Mucosa of descending colon (tissue), 3 donors: ENCODE measurements around the gene CADPS. TPM values are rescaled to one million over a fixed set of nuclear protein-coding genes. Genes with fewer than 3 reads are reported as not detected.

ENCODE experiments used
- ATAC-seq: fragments of 200-7000 bp; cut with Tn5 transposase; one replicate; pipeline ENCODE4 v1.9.1; 2020; ENCODE audit warnings: mild to moderate bottlenecking, moderate library complexity
- DNase-seq, 3 donors: peaks; one replicate each; pipeline ENCODE4 v3.0.0-alpha.2; 2020
- H3K36me3 ChIP-seq: fragments of 200-600 bp; one replicate; pipeline ENCODE4 v1.8.0; 2021; ENCODE audit warnings: low read depth, mild to moderate bottlenecking
- H3K4me1 ChIP-seq: fragments of 200-600 bp; one replicate; pipeline ENCODE4 v1.8.0; 2021; ENCODE audit warnings: low read depth, mild to moderate bottlenecking
- H3K4me3 ChIP-seq: fragments of 200-600 bp; one replicate; pipeline ENCODE4 v1.8.0; 2021; ENCODE audit warnings: mild to moderate bottlenecking
- H3K9me3 ChIP-seq: fragments of 200-600 bp; one replicate; pipeline ENCODE4 v1.8.0; 2021; ENCODE audit warnings: mild to moderate bottlenecking
- intact Hi-C, 2 donors: fragments of 100-400 bp; cut with DNase I in 1 of 2; cut with micrococcal nuclease in 1 of 2; formaldehyde crosslinking; loops; one replicate each; pipeline versions ENCODE4 v1.11.0 to v1.11.1; 2022; cut with DNase I, micrococcal nuclease
- total RNA-seq, 3 donors: library from RNA; stranded (reverse); fragmentation: NEBNext Ultra II Directional in 2 of 3; extraction: Animal tissue kit (Norgen Biotek cat#: 25700) in 2 of 3; gene quantifications; one replicate each; pipeline versions ENCODE4 v1.2.1 to v1.2.4, GENCODE V29; 2021 to 2023
- TF ChIP-seq, protein P1 (sequence below): fragments of 200-600 bp; IDR thresholded peaks from one replicate; pipeline ENCODE4 v1.8.0; 2022; ENCODE audit warnings: antibody characterized with exemption, mild to moderate bottlenecking
- donor health status: DM: no; HTN: no; CAD: no; lungs with moderate emphysema.
- donor health status: DM: no; HTN: no; CAD: no.
- donor health status: DM: no; HTN: yes; CAD: no.

The CADPS gene
- total RNA-seq, 3 donors from 2014 or later, result 3.7 to 6.2 (median 6.1) TPM

DNA sequence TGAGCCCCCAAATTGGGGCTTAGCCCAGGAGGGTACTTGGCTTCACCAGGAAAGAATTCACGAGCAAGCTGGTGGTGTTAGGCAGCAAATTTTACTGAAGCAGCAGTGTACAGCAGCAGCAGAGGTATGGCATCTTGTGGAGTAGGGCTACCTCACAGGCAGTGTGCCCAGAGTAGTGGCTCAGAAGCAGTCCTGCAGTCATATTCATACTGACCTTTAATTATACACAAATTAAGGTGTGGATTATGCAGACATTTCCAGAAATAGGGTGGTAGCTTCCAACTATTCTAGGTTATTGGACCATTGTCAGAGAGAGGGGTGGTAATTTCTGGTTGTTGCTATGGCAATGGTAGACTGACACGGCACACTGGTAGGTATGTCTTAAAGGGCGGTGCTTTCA, 20.7 kb upstream of the CADPS start:
- Histone ChIP-seq H3K36me3 (no peaks in the 10 kb centered on the region), H3K4me1 (no peaks in the 10 kb centered on the region), H3K4me3 (no peak overlapping the region), H3K9me3 (no peaks in the 10 kb centered on the region)
- intact Hi-C loops, result no loop called here
- DNase-seq, result no peak
- no peak for ATAC-seq
- TF ChIP-seq, protein P1, sequence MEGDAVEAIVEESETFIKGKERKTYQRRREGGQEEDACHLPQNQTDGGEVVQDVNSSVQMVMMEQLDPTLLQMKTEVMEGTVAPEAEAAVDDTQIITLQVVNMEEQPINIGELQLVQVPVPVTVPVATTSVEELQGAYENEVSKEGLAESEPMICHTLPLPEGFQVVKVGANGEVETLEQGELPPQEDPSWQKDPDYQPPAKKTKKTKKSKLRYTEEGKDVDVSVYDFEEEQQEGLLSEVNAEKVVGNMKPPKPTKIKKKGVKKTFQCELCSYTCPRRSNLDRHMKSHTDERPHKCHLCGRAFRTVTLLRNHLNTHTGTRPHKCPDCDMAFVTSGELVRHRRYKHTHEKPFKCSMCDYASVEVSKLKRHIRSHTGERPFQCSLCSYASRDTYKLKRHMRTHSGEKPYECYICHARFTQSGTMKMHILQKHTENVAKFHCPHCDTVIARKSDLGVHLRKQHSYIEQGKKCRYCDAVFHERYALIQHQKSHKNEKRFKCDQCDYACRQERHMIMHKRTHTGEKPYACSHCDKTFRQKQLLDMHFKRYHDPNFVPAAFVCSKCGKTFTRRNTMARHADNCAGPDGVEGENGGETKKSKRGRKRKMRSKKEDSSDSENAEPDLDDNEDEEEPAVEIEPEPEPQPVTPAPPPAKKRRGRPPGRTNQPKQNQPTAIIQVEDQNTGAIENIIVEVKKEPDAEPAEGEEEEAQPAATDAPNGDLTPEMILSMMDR, result no peak

GRCh38 chr3:62892951-62893350, 17.7 kb upstream of the CADPS start:
- no peak for DNase-seq
- H3K36me3 ChIP-seq, result no peaks in the 10 kb centered on the region
- ATAC-seq, result no peak
- intact Hi-C loops, result no loop called here
- TF ChIP-seq, protein P1, result no peak
- H3K9me3 ChIP-seq, result no peaks in the 10 kb centered on the region
- no peak overlapping the region for H3K4me3 ChIP-seq
- H3K4me1 ChIP-seq, result no peaks in the 10 kb centered on the region

DNA sequence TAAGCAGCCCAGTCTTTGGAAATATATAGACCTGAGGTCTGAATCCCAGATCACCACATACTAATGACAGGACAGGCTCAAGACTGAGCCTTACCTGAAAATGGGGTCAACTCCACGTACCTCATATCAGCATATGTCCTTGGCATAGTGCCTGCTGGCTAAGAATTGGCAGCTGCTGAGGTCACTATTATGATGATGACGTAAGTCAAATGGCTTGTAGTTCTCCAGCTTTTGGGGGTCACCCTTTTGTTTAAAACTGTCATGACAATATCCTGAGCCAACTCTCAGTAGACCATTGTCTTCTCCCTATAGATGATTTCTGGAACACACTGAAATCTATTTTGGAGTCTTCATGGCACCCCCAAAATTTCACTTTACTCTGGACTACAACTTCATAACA, 16.8 kb upstream of the CADPS start:
- H3K4me1 ChIP-seq, result no peaks in the 10 kb centered on the region
- H3K4me3 ChIP-seq, result no peak overlapping the region
- TF ChIP-seq, protein P1, result no peak
- intact Hi-C loops, result no loop called here
- no peaks in the 10 kb centered on the region for H3K9me3 ChIP-seq
- ATAC-seq (no peak), DNase-seq (no peak)
- H3K36me3 ChIP-seq, result no peaks in the 10 kb centered on the region

GRCh38 chr3:62888778-62889177, 13.6 kb upstream of the CADPS start:
- Histone ChIP-seq H3K9me3 (no peaks in the 10 kb centered on the region), H3K4me3 (no peak overlapping the region), H3K4me1 (no peaks in the 10 kb centered on the region), H3K36me3 (no peaks in the 10 kb centered on the region)
- intact Hi-C loops, result no loop called here
- TF ChIP-seq, protein P1, result no peak
- no peak for DNase-seq
- ATAC-seq, result no peak

DNA sequence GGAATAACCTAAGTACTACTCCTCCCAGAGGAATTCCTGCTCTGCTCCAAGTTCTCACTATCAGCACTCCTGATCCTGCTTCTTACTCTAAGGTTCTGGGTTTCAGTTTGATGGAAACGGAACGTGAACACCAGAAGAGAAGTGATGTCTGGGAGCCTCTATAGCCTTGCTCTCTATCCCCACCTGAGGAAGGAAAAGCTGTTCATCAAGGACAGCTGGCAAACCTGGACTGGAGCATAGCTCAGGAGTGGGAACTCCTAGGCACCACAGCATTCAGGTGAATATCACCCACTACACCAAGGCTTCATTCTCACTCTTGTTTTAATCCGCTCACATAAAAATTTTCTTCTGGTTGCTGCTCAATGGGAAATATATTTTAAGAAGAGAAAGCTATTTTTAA, 13.0 kb upstream of the CADPS start:
- no peaks in the 10 kb centered on the region for H3K4me1 ChIP-seq
- TF ChIP-seq, protein P1, result no peak
- H3K36me3 ChIP-seq, result no peaks in the 10 kb centered on the region
- ATAC-seq, result no peak
- intact Hi-C loops, result no loop called here
- no peak for DNase-seq
- no peaks in the 10 kb centered on the region for H3K9me3 ChIP-seq
- no peak overlapping the region for H3K4me3 ChIP-seq

DNA sequence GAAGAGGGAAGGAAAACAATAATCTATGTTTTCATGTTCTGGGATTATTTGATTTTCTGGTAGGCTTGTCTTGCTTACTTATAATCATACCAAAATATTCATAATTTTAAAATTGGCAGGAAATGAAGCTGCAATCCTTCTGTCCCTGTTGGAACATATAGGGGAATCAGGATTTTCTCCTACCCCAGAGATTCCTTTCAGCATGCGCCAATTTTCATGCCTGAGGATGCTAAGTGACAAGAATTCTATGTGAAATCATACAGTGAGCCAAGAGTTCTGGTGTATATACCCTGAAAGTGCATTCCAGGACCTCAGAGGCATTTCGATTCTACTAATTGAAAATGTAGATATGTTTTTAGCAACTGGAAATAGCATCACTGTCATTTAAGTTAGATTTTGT, 9.9 kb upstream of the CADPS start:
- Histone ChIP-seq H3K36me3 (no peaks in the 10 kb centered on the region), H3K4me1 (no peaks in the 10 kb centered on the region), H3K9me3 (no peaks in the 10 kb centered on the region), H3K4me3 (no peak overlapping the region)
- intact Hi-C loops, result no loop called here
- DNase-seq (no peak), ATAC-seq (no peak)
- TF ChIP-seq, protein P1, result no peak
